ENCODE results near the gene RAE1. TPM values are rescaled to one million over a fixed set of nuclear protein-coding genes. Genes with fewer than 3 reads are reported as not detected.

The RAE1 gene
- total and polyA plus RNA-seq, 12 donors = 6.2 to 19.9 (median 15.5) TPM

- peak in 1 of 8 donors; percentile 16 for ATAC-seq
- peaks cover 0 to 8% (median 6%) of the 10 kb centered on the region in 9 donors for H3K4me1 ChIP-seq
- no peak overlapping the region for H3K4me3 ChIP-seq
- DNase-seq = no peak
- no peak for TF ChIP-seq CTCF (IDR thresholded peaks at IDR 0.05)
- intact Hi-C loops (cut with DNase I) = no loop called here
- H3K27me3 ChIP-seq = no peaks in the 10 kb centered on the region
- WGBS, 2 donors = 76 to 84% methylated on average over 3 of the region's 3 CpGs
- no peaks in the 10 kb centered on the region for H3K9me3 ChIP-seq
- peaks cover 0 to 100% (median 20%) of the 10 kb centered on the region in 9 donors for H3K36me3 ChIP-seq
- H3K27ac ChIP-seq = no peak overlapping the region
Observed at GRCh38 chr20:57369596-57369995, 18.5 kb downstream of the RAE1 start.

GRCh38 chr20:57370316-57370715 is 19.3 kb downstream of the RAE1 start:
- Histone ChIP-seq H3K27me3 (no peaks in the 10 kb centered on the region), H3K27ac (no peak overlapping the region), H3K9me3 (no peaks in the 10 kb centered on the region), H3K36me3 (peaks cover 0 to 100% (median 22%) of the 10 kb centered on the region in 9 donors), H3K4me1 (peaks cover 0 to 15% (median 10%) of the 10 kb centered on the region in 9 donors), H3K4me3 (no peak overlapping the region)
- DNase-seq = no peak
- no peak for TF ChIP-seq CTCF (IDR thresholded peaks at IDR 0.05)
- intact Hi-C loops (cut with DNase I) = loop anchor here in 2 of 10 donors (10.0 kb wide), 1 partner anchor 224 kb away; no protein-coding TSS in a partner anchor
- ATAC-seq = no peak
- WGBS, 2 donors = 95% methylated on average over 9 of the region's 9 CpGs

- Histone ChIP-seq H3K27ac (no peak overlapping the region), H3K4me1 (peaks cover 0 to 23% (median 12%) of the 10 kb centered on the region in 9 donors), H3K9me3 (no peaks in the 10 kb centered on the region), H3K36me3 (peaks cover 0 to 99% (median 22%) of the 10 kb centered on the region in 9 donors), H3K4me3 (no peak overlapping the region), H3K27me3 (no peaks in the 10 kb centered on the region)
- ATAC-seq (no peak), DNase-seq (no peak)
- intact Hi-C loops (cut with DNase I) = loop anchor here in 2 of 10 donors (10.0 kb wide), 1 partner anchor 223 kb away; no protein-coding TSS in a partner anchor
- no peak for TF ChIP-seq CTCF (IDR thresholded peaks at IDR 0.05)
- WGBS, 2 donors = 90 to 91% methylated on average over 4 of the region's 4 CpGs
Observed at GRCh38 chr20:57371363-57371762, 20.3 kb downstream of the RAE1 start.

GRCh38 chr20:57372157-57372556 is 21.1 kb downstream of the RAE1 start:
- 64 to 68% methylated on average over 9 of the region's 9 CpGs for WGBS, 2 donors
- intact Hi-C loops (cut with DNase I) = loop anchor here in 2 of 10 donors (10.0 kb wide), 1 partner anchor 223 kb away; no protein-coding TSS in a partner anchor

More at GRCh38 chr20:57372157-57372556, 21.1 kb downstream of the RAE1 start:
- no peak for TF ChIP-seq CTCF (IDR thresholded peaks at IDR 0.05)
- H3K36me3 ChIP-seq = peaks cover 0 to 99% (median 22%) of the 10 kb centered on the region in 9 donors
- H3K27me3 ChIP-seq = no peaks in the 10 kb centered on the region
- peaks cover 0 to 25% (median 12%) of the 10 kb centered on the region in 9 donors for H3K4me1 ChIP-seq
- ATAC-seq = no peak
- DNase-seq = no peak
- H3K4me3 ChIP-seq = no peak overlapping the region
- H3K9me3 ChIP-seq = no peaks in the 10 kb centered on the region
- no peak overlapping the region for H3K27ac ChIP-seq

Measured in heart right ventricle (tissue), 16 donors.